SK-N-SH (cell line): ENCODE measurements around the gene CERS1. TPM values are rescaled to one million over a fixed set of nuclear protein-coding genes. Genes with fewer than 3 reads are reported as not detected.

Experiments used
- CTCF ChIA-PET: fragments of 300-600, 350-600 bp; formaldehyde crosslinking; extraction: SDS; loops from one replicate; lab custom pipeline; 2021; lab: Yijun Ruan, JAX
- POLR2A ChIA-PET: fragments of 350-600 bp; sonication (Branson Sonifier 250); formaldehyde crosslinking; extraction: SDS; loops from one replicate; lab custom pipeline; 2020; ENCODE audit warnings: antibody characterized with exemption, inconsistent platforms; lab: Yijun Ruan, JAX
- DNase-seq: peaks from one replicate; pipeline ENCODE4 v3.0.0; 2012
- H2AFZ ChIP-seq: fragments of 200-600 bp; sonication (generic); 2 replicates; pipeline ENCODE4 v1.8.1; 2016; ENCODE audit warnings: antibody characterized with exemption, mild to moderate bottlenecking, low read depth
- H3F3A ChIP-seq: fragments of 200-600 bp; sonication (generic); replicated peaks from 2 replicates; pipeline ENCODE3; 2016; ENCODE audit warnings: antibody characterized with exemption, mild to moderate bottlenecking; ENCODE audit not compliant: insufficient read depth
- H3K27ac ChIP-seq, 2 experiments: fragments of 200-500 bp in 1 of 2; fragments of 200-600 bp in 1 of 2; sonication (Bioruptor generic) in 1 of 2; sonication (generic), shearing (Covaris generic) in 1 of 2; 2 replicates each; pipeline versions ENCODE4 v1.5.1 to v1.6.1; 2014 to 2016; ENCODE audit warnings: low read depth in 2 of 2, inconsistent platforms in 1 of 2, low read length in 1 of 2, mild to moderate bottlenecking in 1 of 2, mixed read lengths in 1 of 2
- H3K27me3 ChIP-seq: fragments of 200-600 bp; sonication (generic), shearing (Covaris generic); 2 replicates; pipeline ENCODE4 v1.6.1; 2016; ENCODE audit warnings: mixed run types; ENCODE audit not compliant: insufficient read depth
- H3K36me3 ChIP-seq, 2 experiments: fragments of 200-500 bp in 1 of 2; fragments of 200-600 bp in 1 of 2; sonication (Bioruptor generic) in 1 of 2; sonication (generic) in 1 of 2; replicated peaks in 1 of 2; 2 replicates each; pipeline versions ENCODE3 to v1.5.1; 2014 to 2016; ENCODE audit warnings: low read length in 1 of 2, mild to moderate bottlenecking in 1 of 2; ENCODE audit not compliant: insufficient read depth in 2 of 2, control insufficient read depth in 1 of 2
- H3K4me1 ChIP-seq, 2 experiments: fragments of 200-500 bp in 1 of 2; fragments of 200-600 bp in 1 of 2; sonication (Bioruptor generic) in 1 of 2; sonication (generic), shearing (Covaris generic) in 1 of 2; 2 replicates each; pipeline versions ENCODE4 v1.5.1 to v1.6.1; 2014 to 2016; ENCODE audit warnings: low read depth in 1 of 2, low read length in 1 of 2, mixed run types in 1 of 2; ENCODE audit not compliant: insufficient read depth in 2 of 2, control insufficient read depth in 1 of 2
- H3K4me2 ChIP-seq: fragments of 200-600 bp; sonication (generic), shearing (Covaris generic); 2 replicates; pipeline ENCODE4 v1.6.1; 2017; ENCODE audit warnings: mixed run types
- H3K4me3 ChIP-seq, 2 experiments: fragments of 200-500 bp in 1 of 2; fragments of 200-600 bp in 1 of 2; sonication (Bioruptor generic) in 1 of 2; sonication (generic), shearing (Covaris generic) in 1 of 2; 2 replicates each; pipeline versions ENCODE4 v1.5.1 to v1.8.1; 2014 to 2016; ENCODE audit warnings: low read depth in 2 of 2, inconsistent platforms in 1 of 2, low read length in 1 of 2, mild to moderate bottlenecking in 1 of 2, mixed read lengths in 1 of 2, moderate library complexity in 1 of 2
- H3K79me2 ChIP-seq: fragments of 200-600 bp; sonication (generic); 2 replicates; pipeline ENCODE4 v1.8.1; 2017; ENCODE audit warnings: mild to moderate bottlenecking; ENCODE audit not compliant: insufficient read depth
- H3K9ac ChIP-seq: fragments of 200-600 bp; sonication (generic); 2 replicates; pipeline ENCODE4 v1.6.1; 2017; ENCODE audit warnings: mixed run types
- H3K9me2 ChIP-seq: fragments of 200-600 bp; sonication (generic); 2 replicates; pipeline ENCODE4 v1.6.1; 2017; ENCODE audit warnings: mixed run types
- H3K9me3 ChIP-seq: fragments of 200-600 bp; sonication (generic); 2 replicates; pipeline ENCODE4 v1.6.1; 2017; ENCODE audit warnings: mixed run types, mild to moderate bottlenecking, moderate library complexity
- H4K20me1 ChIP-seq: fragments of 200-600 bp; sonication (generic); 2 replicates; pipeline ENCODE4 v1.6.1; 2017; ENCODE audit warnings: mild to moderate bottlenecking, mixed run types; ENCODE audit not compliant: insufficient read depth
- EP300 ChIP-seq, 2 experiments: IDR thresholded peaks; 2 replicates each; pipeline versions ENCODE4 v1.4.0 to v1.6.1; 2012; ENCODE audit warnings: borderline replicate concordance in 1 of 2, low read depth in 1 of 2, low read length in 1 of 2
- FOSL2 ChIP-seq: IDR thresholded peaks from 2 replicates; pipeline ENCODE4 v1.4.0; 2012; ENCODE audit warnings: low read depth, mild to moderate bottlenecking, moderate library complexity, borderline replicate concordance
- RAD21 ChIP-seq: IDR thresholded peaks from 2 replicates; pipeline ENCODE4 v1.6.1; 2012; ENCODE audit warnings: mild to moderate bottlenecking, low read length
- RCOR1 ChIP-seq: fragments of 150-350 bp; IDR thresholded peaks from 2 replicates; pipeline ENCODE4 v1.6.1; 2017; ENCODE audit warnings: antibody characterized with exemption, low read length
- RFX5 ChIP-seq: IDR thresholded peaks from 2 replicates; pipeline ENCODE4 v1.6.1; 2012; ENCODE audit warnings: mild to moderate bottlenecking, improper control_type of control experiment, low read length
- SIN3A ChIP-seq: IDR thresholded peaks from 2 replicates; pipeline ENCODE4 v1.6.1; 2012; ENCODE audit warnings: low read depth, mild to moderate bottlenecking, low read length, moderate library complexity, borderline replicate concordance
- WGBS: methylation state at CpG from one replicate; pipeline ENCODE4 v1.1.6; 2017; ENCODE audit warnings: low lambda C conversion rate; 5-methylcytosine and 5-hydroxymethylcytosine counted together
- polyA plus RNA-seq, 3 experiments: library from polyadenylated mRNA; depleted of rRNA; stranded (reverse); fragments of >200 nt; gene quantifications; 2 replicates each; pipeline ENCODE4 v1.2.3, GENCODE V29; 2012
- TF ChIP-seq, protein P1 (sequence below): IDR thresholded peaks from 2 replicates; pipeline ENCODE4 v1.4.0; 2012; ENCODE audit warnings: low read depth, borderline replicate concordance
- TF ChIP-seq, protein P2 (sequence below): IDR thresholded peaks from 2 replicates; pipeline ENCODE4 v1.4.0; 2012; ENCODE audit warnings: low read depth
- TF ChIP-seq, protein P3 (sequence below): fragments of 150-350 bp; IDR thresholded peaks from 2 replicates; pipeline ENCODE4 v1.6.1; 2017; ENCODE audit warnings: antibody characterized with exemption, low read length, low read depth, borderline replicate concordance
- TF ChIP-seq, protein P4 (sequence below): IDR thresholded peaks from 2 replicates; pipeline ENCODE4; 2012
- TF ChIP-seq, protein P5 (sequence below): fragments of 150-350 bp; IDR thresholded peaks from 2 replicates; pipeline ENCODE4 v1.6.1; 2016; ENCODE audit warnings: mild to moderate bottlenecking, low read depth, low read length

CERS1 gene
- polyA plus RNA-seq, 1 of the 3 experiments (the other 2 are of a cell fraction): 7.3 TPM

DNA sequence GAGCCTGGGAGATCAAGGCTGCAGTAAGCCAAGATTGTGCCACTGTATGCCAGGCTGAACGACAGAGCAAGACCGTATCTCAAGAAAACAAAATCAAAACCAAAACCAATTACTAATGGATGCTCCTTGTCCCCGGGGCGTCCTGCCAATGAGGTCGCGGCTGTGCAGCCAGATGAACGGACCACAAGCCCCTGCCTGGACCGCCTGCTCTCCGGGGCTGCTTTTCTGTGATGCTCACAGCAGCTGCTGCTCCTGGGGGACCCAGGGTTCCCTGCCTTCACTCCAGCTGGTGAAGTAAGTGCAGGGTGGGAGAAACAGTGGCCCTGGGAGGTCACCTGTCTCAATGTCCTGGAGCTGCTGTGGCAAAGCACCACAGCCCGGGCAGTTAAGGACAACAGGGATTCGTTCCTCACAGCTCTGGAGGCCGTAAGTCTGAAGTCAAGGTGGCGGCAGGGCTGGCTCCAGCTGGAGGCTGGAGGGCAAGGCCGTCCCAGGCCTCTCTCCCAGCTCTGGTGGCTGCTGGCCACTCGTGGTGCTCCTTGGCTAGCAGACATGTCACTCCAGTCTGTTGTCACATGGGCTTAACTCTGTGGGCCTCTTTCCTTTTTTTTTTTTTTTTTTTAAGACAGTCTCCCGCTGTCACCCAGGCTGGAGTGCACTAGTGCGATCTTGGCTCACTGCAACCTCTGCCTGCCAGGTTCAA lies 13.1 kb upstream of the CERS1 start:
- ChIA-PET CTCF (interaction anchor here (4.1 kb wide), 1 partner anchor 14 kb away, joined by 22 read pairs; the partner anchor contains the start of gene CERS1), POLR2A (no interaction called here)
- Histone ChIP-seq H3K9me2 (no peaks in the 10 kb centered on the region), H3K27me3 (no peaks in the 10 kb centered on the region), H3K9me3 (no peaks in the 10 kb centered on the region), H4K20me1 (peaks cover 26% of the 10 kb centered on the region), H3F3A (no peaks in the 10 kb centered on the region), H3K4me3 (no peak overlapping the region), H3K27ac (no peak overlapping the region), H3K36me3 (peaks cover 23 to 62% of the 10 kb centered on the region in 2 experiments), H2AFZ (no peak overlapping the region), H3K79me2 (peaks cover 28% of the 10 kb centered on the region), H3K9ac (no peak overlapping the region), H3K4me1 (no peaks in the 10 kb centered on the region), H3K4me2 (no peak overlapping the region)
- TF ChIP-seq, protein P1, sequence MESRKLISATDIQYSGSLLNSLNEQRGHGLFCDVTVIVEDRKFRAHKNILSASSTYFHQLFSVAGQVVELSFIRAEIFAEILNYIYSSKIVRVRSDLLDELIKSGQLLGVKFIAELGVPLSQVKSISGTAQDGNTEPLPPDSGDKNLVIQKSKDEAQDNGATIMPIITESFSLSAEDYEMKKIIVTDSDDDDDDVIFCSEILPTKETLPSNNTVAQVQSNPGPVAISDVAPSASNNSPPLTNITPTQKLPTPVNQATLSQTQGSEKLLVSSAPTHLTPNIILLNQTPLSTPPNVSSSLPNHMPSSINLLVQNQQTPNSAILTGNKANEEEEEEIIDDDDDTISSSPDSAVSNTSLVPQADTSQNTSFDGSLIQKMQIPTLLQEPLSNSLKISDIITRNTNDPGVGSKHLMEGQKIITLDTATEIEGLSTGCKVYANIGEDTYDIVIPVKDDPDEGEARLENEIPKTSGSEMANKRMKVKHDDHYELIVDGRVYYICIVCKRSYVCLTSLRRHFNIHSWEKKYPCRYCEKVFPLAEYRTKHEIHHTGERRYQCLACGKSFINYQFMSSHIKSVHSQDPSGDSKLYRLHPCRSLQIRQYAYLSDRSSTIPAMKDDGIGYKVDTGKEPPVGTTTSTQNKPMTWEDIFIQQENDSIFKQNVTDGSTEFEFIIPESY: no peak
- TF ChIP-seq, protein P2, sequence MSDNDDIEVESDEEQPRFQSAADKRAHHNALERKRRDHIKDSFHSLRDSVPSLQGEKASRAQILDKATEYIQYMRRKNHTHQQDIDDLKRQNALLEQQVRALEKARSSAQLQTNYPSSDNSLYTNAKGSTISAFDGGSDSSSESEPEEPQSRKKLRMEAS: no peak
- no peak for TF ChIP-seq RFX5
- TF ChIP-seq RCOR1: no peak
- no peak for TF ChIP-seq SIN3A
- TF ChIP-seq, protein P3, sequence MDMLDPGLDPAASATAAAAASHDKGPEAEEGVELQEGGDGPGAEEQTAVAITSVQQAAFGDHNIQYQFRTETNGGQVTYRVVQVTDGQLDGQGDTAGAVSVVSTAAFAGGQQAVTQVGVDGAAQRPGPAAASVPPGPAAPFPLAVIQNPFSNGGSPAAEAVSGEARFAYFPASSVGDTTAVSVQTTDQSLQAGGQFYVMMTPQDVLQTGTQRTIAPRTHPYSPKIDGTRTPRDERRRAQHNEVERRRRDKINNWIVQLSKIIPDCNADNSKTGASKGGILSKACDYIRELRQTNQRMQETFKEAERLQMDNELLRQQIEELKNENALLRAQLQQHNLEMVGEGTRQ: no peak
- TF ChIP-seq, protein P4, sequence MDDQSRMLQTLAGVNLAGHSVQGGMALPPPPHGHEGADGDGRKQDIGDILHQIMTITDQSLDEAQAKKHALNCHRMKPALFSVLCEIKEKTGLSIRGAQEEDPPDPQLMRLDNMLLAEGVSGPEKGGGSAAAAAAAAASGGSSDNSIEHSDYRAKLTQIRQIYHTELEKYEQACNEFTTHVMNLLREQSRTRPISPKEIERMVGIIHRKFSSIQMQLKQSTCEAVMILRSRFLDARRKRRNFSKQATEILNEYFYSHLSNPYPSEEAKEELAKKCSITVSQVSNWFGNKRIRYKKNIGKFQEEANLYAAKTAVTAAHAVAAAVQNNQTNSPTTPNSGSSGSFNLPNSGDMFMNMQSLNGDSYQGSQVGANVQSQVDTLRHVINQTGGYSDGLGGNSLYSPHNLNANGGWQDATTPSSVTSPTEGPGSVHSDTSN: no peak
- WGBS: 92% methylated on average over 13 of the region's 17 CpGs
- no peak for DNase-seq

DNA sequence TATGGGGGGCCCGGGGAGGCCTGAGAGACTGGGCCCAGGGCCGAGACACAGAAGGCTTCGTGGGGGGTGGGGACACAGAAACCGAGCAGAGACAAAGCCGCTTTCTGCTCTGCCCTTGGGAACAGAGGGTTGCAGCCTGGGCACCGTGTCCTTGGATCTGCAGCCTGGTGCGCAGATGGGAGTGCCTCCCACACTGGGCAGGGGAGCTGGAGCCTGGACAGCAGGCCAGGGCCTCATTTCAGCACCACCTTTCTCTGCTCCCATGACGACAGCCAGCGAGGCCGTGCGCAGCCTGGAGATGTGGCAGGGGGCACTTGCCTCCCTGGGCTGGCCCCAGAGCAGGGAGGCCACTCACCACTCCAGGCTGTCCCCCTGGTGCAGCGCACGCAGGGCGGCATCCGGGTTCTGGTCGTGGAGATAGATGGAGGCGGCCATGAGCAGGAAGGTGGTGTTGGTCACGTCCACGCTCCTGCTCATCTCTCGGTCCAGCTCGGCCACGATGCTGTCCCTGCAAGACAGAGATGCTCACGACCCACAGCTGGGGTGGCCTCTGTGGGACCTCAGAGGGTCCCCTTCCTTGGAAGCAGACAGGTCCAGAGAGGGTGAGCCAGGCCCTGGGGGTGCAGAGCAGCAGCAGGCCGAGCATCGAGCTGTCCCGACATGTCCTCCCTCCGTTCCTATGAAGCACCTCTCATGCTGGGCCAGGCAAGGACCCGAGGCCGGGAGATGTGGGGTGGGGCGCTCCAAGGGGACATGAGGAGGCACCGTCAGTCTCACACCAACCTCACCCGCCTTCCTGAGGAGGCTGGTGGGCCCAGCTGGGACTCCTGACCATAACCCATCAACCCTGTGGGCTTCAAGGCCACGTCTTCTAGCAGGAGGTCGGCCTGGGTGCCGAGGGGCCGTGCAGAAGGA lies 10.9 kb upstream of the CERS1 start:
- no CpG with 5 or more reads among the region's 36 CpGs for WGBS

More for the DNA sequence above, 10.9 kb upstream of the CERS1 start:
- Histone ChIP-seq H3K4me3 (no peak overlapping the region), H3K4me2 (no peak overlapping the region), H3K9me3 (no peaks in the 10 kb centered on the region), H3K36me3 (peaks cover 11 to 55% of the 10 kb centered on the region in 2 experiments), H3K27me3 (no peaks in the 10 kb centered on the region), H3K4me1 (no peaks in the 10 kb centered on the region), H3K9ac (no peak overlapping the region), H3K79me2 (peaks cover 6% of the 10 kb centered on the region; the same call in 1 of the 2 replicates), H4K20me1 (peaks cover 7% of the 10 kb centered on the region; the same call in 1 of the 2 replicates), H3K9me2 (no peaks in the 10 kb centered on the region), H3F3A (no peaks in the 10 kb centered on the region), H3K27ac (no peak overlapping the region), H2AFZ (no peak overlapping the region)
- ChIA-PET CTCF (interaction anchor here (1.4 to 4.1 kb wide), 3 partner anchors 11 to 12 kb away, joined by 4 to 22 read pairs (median 5); partner anchors contain the start of gene CERS1), POLR2A (interaction anchor here (1.0 kb wide), 3 partner anchors 8 to 13 kb away, joined by 3 read pairs; partner anchors contain the start of genes COPE and DDX49)
- no peak for DNase-seq
- TF ChIP-seq, protein P5, sequence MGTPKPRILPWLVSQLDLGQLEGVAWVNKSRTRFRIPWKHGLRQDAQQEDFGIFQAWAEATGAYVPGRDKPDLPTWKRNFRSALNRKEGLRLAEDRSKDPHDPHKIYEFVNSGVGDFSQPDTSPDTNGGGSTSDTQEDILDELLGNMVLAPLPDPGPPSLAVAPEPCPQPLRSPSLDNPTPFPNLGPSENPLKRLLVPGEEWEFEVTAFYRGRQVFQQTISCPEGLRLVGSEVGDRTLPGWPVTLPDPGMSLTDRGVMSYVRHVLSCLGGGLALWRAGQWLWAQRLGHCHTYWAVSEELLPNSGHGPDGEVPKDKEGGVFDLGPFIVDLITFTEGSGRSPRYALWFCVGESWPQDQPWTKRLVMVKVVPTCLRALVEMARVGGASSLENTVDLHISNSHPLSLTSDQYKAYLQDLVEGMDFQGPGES: no peak
- no peak for TF ChIP-seq EP300 (IDR thresholded peaks at IDR 0.05; ENCODE audit: borderline replicate concordance in 1 of 2, low read depth in 1 of 2, low read length in 1 of 2)
- TF ChIP-seq FOSL2: no peak
- no peak for TF ChIP-seq RAD21
